Esophagus squamous epithelium (tissue), 4 donors: ENCODE data around the gene RALGPS2.

Source experiments
- POLR2A ChIP-seq, 4 donors: fragments of 450-650 bp; IDR thresholded peaks; one replicate each; pipeline ENCODE4 v1.6.1; 2017; ENCODE audit warnings: antibody characterized with exemption in 4 of 4, mild to moderate bottlenecking in 4 of 4, moderate library complexity in 3 of 4
- TF ChIP-seq, protein P1 (sequence below), 6 experiments: fragments of 450-650 bp in 4 of 6; fragments of 200-600 bp in 2 of 6; sonication (generic) in 2 of 6; IDR thresholded peaks; one replicate each; pipeline ENCODE4 v1.5.1; 2016 to 2019; ENCODE audit warnings: antibody characterized with exemption in 6 of 6, mild to moderate bottlenecking in 4 of 6, moderate library complexity in 4 of 6

GRCh38 chr1:178870221-178870620 is 145.2 kb downstream of the RALGPS2 start:
- TF ChIP-seq, protein P1, sequence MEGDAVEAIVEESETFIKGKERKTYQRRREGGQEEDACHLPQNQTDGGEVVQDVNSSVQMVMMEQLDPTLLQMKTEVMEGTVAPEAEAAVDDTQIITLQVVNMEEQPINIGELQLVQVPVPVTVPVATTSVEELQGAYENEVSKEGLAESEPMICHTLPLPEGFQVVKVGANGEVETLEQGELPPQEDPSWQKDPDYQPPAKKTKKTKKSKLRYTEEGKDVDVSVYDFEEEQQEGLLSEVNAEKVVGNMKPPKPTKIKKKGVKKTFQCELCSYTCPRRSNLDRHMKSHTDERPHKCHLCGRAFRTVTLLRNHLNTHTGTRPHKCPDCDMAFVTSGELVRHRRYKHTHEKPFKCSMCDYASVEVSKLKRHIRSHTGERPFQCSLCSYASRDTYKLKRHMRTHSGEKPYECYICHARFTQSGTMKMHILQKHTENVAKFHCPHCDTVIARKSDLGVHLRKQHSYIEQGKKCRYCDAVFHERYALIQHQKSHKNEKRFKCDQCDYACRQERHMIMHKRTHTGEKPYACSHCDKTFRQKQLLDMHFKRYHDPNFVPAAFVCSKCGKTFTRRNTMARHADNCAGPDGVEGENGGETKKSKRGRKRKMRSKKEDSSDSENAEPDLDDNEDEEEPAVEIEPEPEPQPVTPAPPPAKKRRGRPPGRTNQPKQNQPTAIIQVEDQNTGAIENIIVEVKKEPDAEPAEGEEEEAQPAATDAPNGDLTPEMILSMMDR (IDR thresholded peaks at IDR 0.05): no peak
- no peak for TF ChIP-seq POLR2A (IDR thresholded peaks at IDR 0.05)
